Stimulated activated CD8-positive, alpha-beta memory T cell treated with anti-CD3 and anti-CD28 coated beads, Interleukin-7, amount 100 ng/mL, for 1 hour (primary cell): Measurements from ENCODE around the gene SPDYE4.
"Not testable (repeated sequence)": the region's sequence is repeated elsewhere in the genome, so short reads cannot be mapped to it uniquely, and the experiment has no call there.

Experiments used
- DNase-seq, 2 donors: peaks; one replicate each; pipeline ENCODE4 v3.0.0-alpha.2; 2020; ENCODE audit warnings: low read depth in 2 of 2

The SPDYE4 gene

GRCh38 chr17:8758137-8758596 lies at the start of gene SPDYE4:
Gene SPDYE4 (minus strand): TSS chr17:8758546. CDS start chr17:8758382, 164 bp downstream.
- DNase-seq, result no peak

GRCh38 chr17:8806926-8807550 lies 48.7 kb upstream of the SPDYE4 start:
- no peak for DNase-seq

- DNase-seq, result no peak
Observed at GRCh38 chr17:8806253-8806925, 48.0 kb upstream of the SPDYE4 start.

GRCh38 chr17:8805396-8805795 lies 47.0 kb upstream of the SPDYE4 start:
- DNase-seq, result not testable (repeated sequence)

DNA sequence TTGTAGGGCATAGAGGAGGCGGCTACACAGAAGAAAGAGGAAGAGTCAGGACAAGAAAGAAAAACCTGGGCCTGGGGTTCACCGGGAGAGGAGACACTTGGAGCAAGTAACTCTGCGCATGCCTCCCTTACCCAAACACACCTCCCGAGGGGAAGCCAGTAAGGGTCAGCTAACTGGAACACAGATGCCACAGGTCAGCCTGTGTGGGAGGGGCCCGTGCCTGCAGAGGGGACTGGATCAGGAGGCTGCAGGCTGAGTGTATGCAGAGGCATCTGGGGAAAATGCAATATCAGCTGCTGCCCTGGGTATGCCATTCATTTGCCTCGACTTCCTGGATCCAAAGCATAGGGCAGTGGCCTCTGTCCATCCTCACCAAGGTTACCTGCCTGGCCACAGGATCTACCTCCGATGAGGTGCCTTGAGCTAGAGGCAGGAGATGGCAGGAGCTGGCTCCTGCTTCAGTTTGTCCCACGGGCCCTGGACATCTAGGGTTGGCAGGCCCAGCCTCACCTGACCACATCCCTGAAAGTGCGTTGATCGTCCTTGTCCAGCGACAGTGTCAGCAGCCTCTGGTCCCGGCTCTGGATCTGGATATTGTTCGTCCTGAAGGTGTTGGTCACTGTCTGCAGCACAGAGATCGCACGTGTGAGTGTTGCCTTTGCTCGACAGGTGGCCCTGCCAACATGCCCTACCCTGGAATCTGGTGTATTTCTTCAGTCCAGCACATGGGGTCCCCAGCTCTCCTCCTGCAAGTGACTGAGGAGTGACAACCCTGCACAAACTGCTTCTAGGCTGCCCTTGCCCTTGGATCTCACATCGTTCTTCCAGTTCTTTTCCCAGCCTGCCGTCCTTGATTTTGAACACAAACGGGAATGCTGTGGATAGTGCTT lies 45.4 kb upstream of the SPDYE4 start:
- DNase-seq, result no peak

DNA sequence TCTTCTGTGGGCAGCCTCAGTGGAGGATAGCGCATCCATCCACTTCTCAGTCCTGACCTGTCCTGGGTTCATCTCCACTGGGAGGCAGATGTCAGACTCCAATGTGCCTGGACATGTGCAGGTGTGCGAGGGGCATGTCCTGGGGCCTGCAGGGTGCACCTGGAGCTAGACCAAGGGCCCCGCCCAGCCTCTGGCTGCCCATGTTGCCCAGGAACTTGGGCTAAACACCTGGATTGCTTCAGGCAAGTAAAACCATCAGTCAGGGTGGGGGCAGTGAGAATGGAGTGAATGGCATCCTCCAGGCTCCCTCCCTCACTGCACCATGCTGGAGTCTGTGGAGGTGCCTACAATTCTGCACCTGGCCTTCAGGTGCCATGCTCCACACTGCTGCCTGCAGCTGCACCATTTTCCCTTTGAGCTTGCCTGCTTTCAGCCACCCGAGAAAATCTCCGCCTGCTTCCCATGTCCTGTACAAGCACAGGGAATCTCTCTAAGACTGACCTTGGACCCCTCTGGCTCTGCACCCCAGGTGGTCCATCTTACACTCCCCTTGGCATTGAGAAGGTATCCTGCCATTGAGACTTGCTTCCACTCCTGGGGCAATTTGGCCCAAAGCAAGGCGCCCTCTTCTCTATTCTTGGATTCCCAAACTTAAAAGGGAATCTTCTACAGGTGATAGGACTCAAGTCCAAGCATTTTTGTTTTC lies 42.9 kb upstream of the SPDYE4 start:
- DNase-seq, result no peak

DNA sequence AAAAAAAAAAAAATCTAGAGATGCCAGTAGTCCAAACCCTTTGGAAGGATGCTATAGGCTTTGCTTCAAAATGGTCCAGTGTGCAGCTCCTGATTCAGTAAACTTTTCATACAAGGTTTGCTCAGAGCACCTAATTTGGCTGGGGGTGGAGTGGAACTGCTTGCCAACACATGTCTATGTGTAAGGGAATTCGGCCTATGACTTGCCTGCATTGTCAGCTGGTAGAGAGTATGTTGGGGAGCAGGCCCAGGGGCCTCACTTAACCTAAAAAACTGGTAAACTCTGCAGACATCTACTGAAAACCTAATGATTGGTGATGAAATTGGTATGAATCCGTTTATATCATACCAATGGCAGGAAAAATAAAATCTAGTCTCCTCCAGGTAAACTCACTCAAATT lies 42.3 kb upstream of the SPDYE4 start:
- DNase-seq, result no peak

GRCh38 chr17:8799570-8800212 lies 41.3 kb upstream of the SPDYE4 start:
- DNase-seq, result no peak

- DNase-seq, result no peak
Observed at GRCh38 chr17:8798846-8799569, 40.7 kb upstream of the SPDYE4 start, which contains the start of gene MFSD6L. Gene MFSD6L (minus strand): TSS chr17:8799365. CDS start chr17:8799120, 245 bp downstream.

- no peak for DNase-seq
Observed at GRCh38 chr17:8798176-8798845, 40.0 kb upstream of the SPDYE4 start.

- DNase-seq, result no peak
Observed at GRCh38 chr17:8797621-8798175, 39.4 kb upstream of the SPDYE4 start.

DNA sequence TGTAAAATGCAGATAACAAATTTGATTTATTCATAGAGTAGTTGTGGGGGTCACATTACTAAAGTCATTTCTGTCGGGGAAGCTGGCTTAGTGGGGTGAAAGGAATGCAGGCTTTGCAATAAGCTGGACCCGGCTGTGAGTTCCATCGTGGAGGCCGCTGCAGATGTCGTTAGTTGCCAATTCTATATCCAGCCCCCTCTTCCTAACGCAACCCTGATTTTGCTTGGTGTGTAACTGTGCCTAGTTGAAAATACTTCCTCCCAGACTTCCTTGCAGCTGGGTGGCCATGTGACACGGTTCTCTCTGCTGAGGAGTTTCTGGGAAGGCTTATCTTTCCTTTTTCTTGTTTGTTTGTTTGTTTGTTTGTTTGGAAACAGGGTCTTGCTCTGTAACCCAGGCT lies 36.3 kb upstream of the SPDYE4 start:
- DNase-seq, result no peak

DNA sequence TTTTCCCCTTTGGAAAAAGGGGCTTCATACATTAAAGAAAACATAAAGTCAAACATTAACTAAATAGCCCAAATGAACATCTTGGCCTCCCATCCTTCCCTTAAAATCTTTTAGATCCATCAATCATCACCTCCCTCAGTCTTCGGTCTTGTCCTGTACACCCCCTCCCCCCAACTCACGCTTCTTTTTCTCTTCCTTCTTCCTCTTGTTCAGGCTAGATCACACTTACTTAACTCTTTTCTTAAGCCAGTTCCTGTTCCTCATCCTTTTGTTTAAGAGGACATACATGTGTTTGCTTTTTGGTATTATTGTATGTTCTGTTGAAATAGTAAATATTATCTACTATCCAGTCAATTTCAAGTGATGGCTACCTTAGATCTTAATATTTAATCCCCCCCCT lies 35.3 kb upstream of the SPDYE4 start:
- DNase-seq, result no peak

DNA sequence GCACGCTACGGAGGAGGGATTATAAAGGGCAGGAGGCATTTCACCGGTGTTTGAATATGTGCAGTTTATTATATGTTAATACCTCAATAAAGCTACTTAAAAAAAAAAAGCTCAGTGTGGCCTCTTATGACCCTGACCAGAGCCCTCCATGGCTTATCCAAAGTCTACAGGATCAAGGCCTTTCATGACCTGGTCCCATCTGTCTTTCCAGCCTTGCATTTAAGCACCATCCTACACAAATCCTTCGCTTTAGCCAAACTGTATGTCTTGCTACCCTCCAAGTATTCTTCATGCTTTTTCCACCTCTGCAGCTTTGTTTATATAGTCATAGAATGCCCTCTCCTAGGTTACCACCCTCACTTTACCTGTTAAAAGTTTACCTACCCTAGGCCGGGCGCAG lies 34.3 kb upstream of the SPDYE4 start:
- DNase-seq, result no peak

DNA sequence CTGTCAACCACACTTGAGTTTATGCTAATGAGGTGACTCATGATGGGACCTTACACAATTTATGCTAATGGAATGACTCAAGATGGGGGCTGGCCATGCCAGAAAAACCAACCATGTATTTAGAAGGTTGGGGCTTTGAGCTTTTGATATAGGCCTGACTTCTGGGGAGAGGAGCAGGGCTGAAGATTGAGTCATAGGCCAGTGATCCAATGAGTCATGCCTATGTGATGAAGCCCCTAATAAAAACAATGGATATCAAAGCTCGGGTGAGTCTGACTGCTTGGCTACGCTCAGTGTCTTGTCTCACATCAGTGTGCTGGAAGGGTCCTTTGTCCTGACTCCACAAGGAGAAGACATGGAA lies 33.5 kb upstream of the SPDYE4 start:
- no peak for DNase-seq

DNA sequence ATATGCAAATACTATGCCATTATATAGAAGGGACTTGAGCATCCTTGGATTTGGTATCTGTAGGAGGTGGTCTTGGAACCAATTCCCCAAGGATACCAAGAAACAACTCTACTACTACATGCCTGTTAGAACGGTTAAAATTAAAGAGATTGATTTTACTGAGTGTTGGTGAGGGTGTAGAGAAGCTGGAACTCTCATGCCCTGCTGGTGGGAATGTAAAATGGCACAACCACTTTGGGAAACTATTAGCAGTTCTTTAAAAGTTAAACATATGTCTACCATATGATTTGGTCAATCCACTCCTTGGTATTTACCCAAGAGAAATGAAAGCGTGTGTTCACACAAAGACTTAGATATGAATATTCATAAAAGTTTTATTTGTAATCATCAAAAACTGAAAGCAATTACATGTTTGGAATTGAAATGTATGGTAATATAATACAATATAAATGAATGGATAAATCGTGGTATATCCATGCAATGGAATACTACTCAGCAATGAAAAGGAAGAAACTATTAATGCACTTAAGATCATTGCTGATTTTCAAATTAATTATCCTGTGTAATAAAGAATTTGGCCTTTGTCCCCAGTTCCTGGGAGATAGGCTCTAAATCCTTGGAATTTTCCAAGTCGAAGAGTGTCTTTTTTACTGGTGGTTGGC lies 33.0 kb upstream of the SPDYE4 start:
- DNase-seq, result no peak

DNA sequence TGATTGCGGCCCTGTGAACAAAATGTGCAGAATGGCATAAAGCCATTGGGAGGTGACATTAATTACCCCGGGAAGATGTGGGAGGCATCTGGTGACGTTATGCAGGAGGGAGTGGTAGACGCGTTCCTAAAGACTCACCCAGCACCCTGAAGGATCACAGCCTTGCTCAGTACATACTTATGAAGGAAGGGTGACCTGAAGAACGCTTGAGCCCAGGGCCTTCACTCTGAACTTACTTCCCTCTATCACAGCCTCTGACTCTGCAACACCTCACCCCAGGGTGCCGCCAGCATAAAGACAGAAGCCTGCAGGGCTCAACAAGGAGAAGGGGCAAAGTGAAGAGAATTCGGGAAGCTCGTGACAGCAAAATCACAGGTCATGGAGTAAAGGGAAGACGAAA lies 31.4 kb upstream of the SPDYE4 start:
- no peak for DNase-seq

DNA sequence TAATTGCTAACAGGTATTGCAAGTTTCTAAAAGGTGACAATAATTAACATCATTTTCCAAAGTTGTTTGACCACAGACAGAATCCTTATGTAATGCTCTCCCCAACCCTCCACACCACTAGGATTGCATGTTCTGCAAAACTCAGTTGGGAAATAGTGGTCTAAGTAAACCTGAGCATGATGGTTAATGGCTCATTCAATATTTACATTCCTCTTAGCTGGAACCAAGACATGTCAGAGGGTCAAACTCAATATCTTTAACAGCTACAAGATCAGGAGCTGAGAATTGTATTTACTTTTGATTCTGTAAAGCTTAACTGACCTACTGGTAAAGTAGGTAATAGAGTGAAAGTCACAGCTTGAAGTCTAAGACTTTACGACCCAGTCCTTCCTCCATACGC lies 30.7 kb upstream of the SPDYE4 start:
- DNase-seq, result no peak
